ENCODE results near the gene VEGFC.

Gene VEGFC

GRCh38 chr4:176729489-176729888 lies 63.2 kb downstream of the VEGFC start:
- no peak for DNase-seq
- Mint-ChIP-seq H3K4me3 (no peak overlapping the region), H3K27me3 (no peaks in the 10 kb centered on the region), H3K27ac (no peak overlapping the region), H3K4me1 (no peaks in the 10 kb centered on the region), H3K9me3 (no peaks in the 10 kb centered on the region), H3K36me3 (no peaks in the 10 kb centered on the region)
- CTCF ChIA-PET, result no interaction called here

DNA sequence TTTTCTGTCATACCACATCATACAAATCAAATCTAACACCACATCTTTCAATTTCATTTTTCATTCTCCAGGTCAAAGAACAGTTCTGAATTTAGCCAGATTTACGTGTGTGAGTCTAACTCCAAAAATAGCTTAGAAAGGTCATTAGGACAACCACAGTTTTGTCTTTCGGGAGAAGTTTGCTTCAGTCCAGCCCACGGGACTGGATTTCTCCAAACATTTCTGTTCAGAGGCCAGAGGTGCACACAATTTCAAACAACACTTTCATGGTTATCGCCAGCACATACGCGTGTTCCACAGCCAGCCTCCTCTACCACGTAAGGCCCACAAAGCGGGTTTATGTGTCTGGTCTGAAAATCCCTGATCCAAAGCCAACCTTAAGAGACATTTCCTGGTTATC lies 65.9 kb downstream of the VEGFC start:
- no peak overlapping the region for H3K27ac Mint-ChIP-seq
- no peak for DNase-seq
- H3K9me3 Mint-ChIP-seq, result no peaks in the 10 kb centered on the region
- CTCF ChIA-PET, result no interaction called here
- no peaks in the 10 kb centered on the region for H3K27me3 Mint-ChIP-seq
- no peak overlapping the region for H3K4me3 Mint-ChIP-seq
- no peaks in the 10 kb centered on the region for H3K36me3 Mint-ChIP-seq
- H3K4me1 Mint-ChIP-seq, result no peaks in the 10 kb centered on the region

- Mint-ChIP-seq H3K27me3 (no peaks in the 10 kb centered on the region), H3K36me3 (no peaks in the 10 kb centered on the region), H3K4me1 (no peaks in the 10 kb centered on the region), H3K9me3 (no peaks in the 10 kb centered on the region), H3K27ac (no peak overlapping the region), H3K4me3 (no peak overlapping the region)
- no peak for DNase-seq
- CTCF ChIA-PET, result no interaction called here
Observed at GRCh38 chr4:176721459-176721858, 71.3 kb downstream of the VEGFC start.

- Mint-ChIP-seq H3K9me3 (no peaks in the 10 kb centered on the region), H3K4me1 (no peaks in the 10 kb centered on the region), H3K27me3 (no peaks in the 10 kb centered on the region), H3K4me3 (no peak overlapping the region), H3K36me3 (no peaks in the 10 kb centered on the region), H3K27ac (no peak overlapping the region)
- CTCF ChIA-PET, result no interaction called here
- DNase-seq, result no peak
Observed at GRCh38 chr4:176718881-176719280, 73.8 kb downstream of the VEGFC start.

GRCh38 chr4:176717237-176717636 lies 75.5 kb downstream of the VEGFC start:
- DNase-seq, result no peak
- Mint-ChIP-seq H3K9me3 (no peaks in the 10 kb centered on the region), H3K4me3 (no peak overlapping the region), H3K36me3 (no peaks in the 10 kb centered on the region), H3K27me3 (no peaks in the 10 kb centered on the region), H3K4me1 (no peaks in the 10 kb centered on the region), H3K27ac (no peak overlapping the region)
- CTCF ChIA-PET, result no interaction called here

GRCh38 chr4:176709417-176709816 lies 83.3 kb downstream of the VEGFC start:
- Mint-ChIP-seq H3K9me3 (no peaks in the 10 kb centered on the region), H3K27me3 (no peaks in the 10 kb centered on the region), H3K36me3 (no peaks in the 10 kb centered on the region), H3K4me3 (no peak overlapping the region), H3K4me1 (no peaks in the 10 kb centered on the region), H3K27ac (no peak overlapping the region)
- no peak for DNase-seq
- CTCF ChIA-PET, result no interaction called here

DNA sequence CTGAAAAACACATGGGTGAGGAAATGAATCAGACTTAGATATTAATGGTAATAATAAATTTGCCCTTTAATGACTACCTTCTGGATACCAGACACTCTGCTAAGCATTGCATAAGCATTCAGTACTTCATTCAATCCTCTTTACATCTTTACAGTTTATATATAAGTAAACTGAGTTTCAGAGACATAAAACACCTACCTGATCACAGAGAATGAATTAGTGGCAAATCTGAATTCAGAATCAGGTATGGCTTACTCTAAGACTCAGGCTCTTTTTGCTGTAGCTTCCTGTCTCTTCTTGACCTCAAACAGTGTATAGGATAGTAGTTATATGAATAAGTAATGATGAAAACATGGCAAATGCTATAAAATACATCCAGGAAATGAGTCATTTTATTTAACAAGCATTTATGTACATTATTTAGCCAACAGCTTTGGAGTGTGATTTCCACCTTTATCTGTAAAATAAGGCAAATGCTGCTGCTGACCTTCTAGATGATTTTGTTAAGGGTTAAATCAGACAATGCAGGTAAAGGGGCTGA lies 83.9 kb downstream of the VEGFC start:
- no peaks in the 10 kb centered on the region for H3K36me3 Mint-ChIP-seq
- no peak overlapping the region for H3K27ac Mint-ChIP-seq
- CTCF ChIA-PET, result no interaction called here
- no peaks in the 10 kb centered on the region for H3K27me3 Mint-ChIP-seq
- no peaks in the 10 kb centered on the region for H3K9me3 Mint-ChIP-seq
- DNase-seq, result no peak
- no peak overlapping the region for H3K4me3 Mint-ChIP-seq
- H3K4me1 Mint-ChIP-seq, result no peaks in the 10 kb centered on the region

GRCh38 chr4:176690716-176691115 lies 102.0 kb downstream of the VEGFC start:
- Mint-ChIP-seq H3K27ac (no peak overlapping the region), H3K4me1 (no peaks in the 10 kb centered on the region)

DNA sequence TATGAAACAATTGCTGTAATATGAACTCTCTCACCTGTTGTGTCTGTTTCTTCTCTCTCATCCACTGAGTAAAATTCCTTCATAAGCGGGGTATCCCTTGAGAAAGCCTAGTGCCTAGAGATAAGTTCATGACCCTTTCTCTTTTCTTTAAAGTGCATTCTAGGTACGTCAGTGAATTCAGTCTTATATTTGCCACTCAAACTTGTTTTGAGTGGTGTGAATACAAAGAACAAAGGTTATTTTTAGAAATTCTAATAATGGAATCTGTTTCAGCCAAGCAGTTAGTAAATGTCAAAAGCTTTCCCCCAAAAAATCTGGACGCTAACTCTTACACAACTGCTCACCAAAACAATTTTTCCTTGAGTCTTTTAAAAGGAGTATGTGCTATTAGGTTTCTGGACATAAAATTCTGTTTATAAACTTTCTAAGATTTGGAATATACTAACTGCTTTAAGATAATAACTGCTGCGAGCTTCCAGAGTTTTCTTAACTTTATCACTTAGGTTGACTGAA lies 112.0 kb downstream of the VEGFC start:
- Mint-ChIP-seq H3K27ac (no peak overlapping the region), H3K27me3 (no peaks in the 10 kb centered on the region), H3K4me1 (no peaks in the 10 kb centered on the region), H3K9me3 (no peaks in the 10 kb centered on the region), H3K4me3 (no peak overlapping the region), H3K36me3 (no peaks in the 10 kb centered on the region)
- no peak for DNase-seq
- CTCF ChIA-PET, result no interaction called here

More at GRCh38 chr4:176690716-176691115, 102.0 kb downstream of the VEGFC start:
- Mint-ChIP-seq H3K36me3 (no peaks in the 10 kb centered on the region), H3K27me3 (no peaks in the 10 kb centered on the region), H3K4me3 (no peak overlapping the region), H3K9me3 (no peaks in the 10 kb centered on the region)
- CTCF ChIA-PET, result no interaction called here
- no peak for DNase-seq

GRCh38 chr4:176676901-176677300 lies 115.8 kb downstream of the VEGFC start:
- CTCF ChIA-PET, result no interaction called here
- no peak overlapping the region for H3K4me3 Mint-ChIP-seq
- H3K36me3 Mint-ChIP-seq, result no peaks in the 10 kb centered on the region
- no peaks in the 10 kb centered on the region for H3K27me3 Mint-ChIP-seq
- H3K27ac Mint-ChIP-seq, result no peak overlapping the region
- H3K4me1 Mint-ChIP-seq, result no peaks in the 10 kb centered on the region
- DNase-seq, result no peak
- H3K9me3 Mint-ChIP-seq, result no peaks in the 10 kb centered on the region

DNA sequence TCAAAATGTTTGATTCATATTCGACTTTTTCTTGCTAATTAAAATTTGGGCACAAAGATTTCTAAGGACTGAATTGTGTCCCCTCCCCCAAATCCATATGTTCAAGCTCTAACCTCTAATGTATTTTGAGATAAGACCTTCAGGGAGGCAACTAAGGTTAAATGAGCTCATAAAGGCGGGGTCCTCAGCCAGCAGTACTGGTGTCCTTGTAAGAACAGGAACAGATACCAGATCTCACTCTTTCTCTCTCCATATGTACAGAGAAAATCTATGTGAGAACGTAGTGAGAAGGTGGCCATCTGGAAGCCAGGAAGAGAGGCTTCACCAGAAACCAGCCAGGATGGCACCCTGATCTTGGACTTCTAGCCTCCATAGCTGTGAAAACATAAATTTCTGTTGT lies 116.9 kb downstream of the VEGFC start:
- CTCF ChIA-PET, result no interaction called here
- H3K4me3 Mint-ChIP-seq, result no peak overlapping the region
- no peaks in the 10 kb centered on the region for H3K36me3 Mint-ChIP-seq
- H3K27ac Mint-ChIP-seq, result no peak overlapping the region
- no peaks in the 10 kb centered on the region for H3K9me3 Mint-ChIP-seq
- no peaks in the 10 kb centered on the region for H3K4me1 Mint-ChIP-seq
- no peak for DNase-seq
- H3K27me3 Mint-ChIP-seq, result no peaks in the 10 kb centered on the region

GRCh38 chr4:176671532-176671931 lies 121.2 kb downstream of the VEGFC start:
- Mint-ChIP-seq H3K4me1 (no peaks in the 10 kb centered on the region), H3K27me3 (no peaks in the 10 kb centered on the region), H3K27ac (no peak overlapping the region), H3K36me3 (no peaks in the 10 kb centered on the region), H3K9me3 (no peaks in the 10 kb centered on the region), H3K4me3 (no peak overlapping the region)
- CTCF ChIA-PET, result no interaction called here
- DNase-seq, result no peak

DNA sequence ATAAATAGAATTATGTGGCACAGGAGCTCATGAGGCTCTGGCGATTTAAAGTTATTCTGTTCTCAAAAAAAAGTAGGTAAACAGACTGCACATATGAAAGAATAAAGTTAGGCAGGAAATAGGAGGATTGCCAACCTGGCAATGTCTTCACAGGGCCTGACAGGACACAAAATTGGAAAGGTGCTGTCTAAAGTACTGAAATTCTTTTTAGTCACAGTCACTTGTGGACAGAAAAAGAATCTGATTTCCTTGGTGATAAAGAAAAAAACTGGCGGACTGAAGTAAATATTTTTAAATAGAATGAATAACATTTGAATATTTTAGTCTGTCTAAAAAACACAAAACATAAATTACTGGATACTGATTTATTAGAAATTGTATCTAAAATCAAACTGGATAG lies 124.4 kb downstream of the VEGFC start:
- Mint-ChIP-seq H3K36me3 (no peaks in the 10 kb centered on the region), H3K4me1 (no peaks in the 10 kb centered on the region), H3K9me3 (no peaks in the 10 kb centered on the region), H3K27me3 (no peaks in the 10 kb centered on the region), H3K27ac (no peak overlapping the region), H3K4me3 (no peak overlapping the region)
- CTCF ChIA-PET, result no interaction called here
- no peak for DNase-seq

DNA sequence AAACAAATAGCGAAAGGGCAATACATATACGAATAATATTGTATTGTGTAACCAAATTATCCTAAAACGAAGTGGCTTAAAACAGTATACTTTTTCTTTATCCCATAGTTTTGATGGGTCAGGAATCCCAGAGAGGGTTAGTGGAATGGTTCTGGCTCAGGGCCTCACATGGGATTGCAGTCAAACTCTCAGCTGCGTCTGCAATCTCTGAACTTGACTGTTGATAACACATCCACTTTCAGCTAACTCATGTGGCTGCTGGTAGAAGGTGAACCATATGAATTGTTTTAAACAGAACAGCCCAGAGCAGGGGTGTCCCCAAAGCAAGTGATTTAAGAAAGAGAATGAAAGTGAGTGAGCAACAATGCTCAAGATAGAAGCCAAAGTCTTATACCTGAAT lies 127.8 kb downstream of the VEGFC start:
- H3K4me3 Mint-ChIP-seq, result no peak overlapping the region
- H3K27me3 Mint-ChIP-seq, result no peaks in the 10 kb centered on the region
- no peaks in the 10 kb centered on the region for H3K36me3 Mint-ChIP-seq
- CTCF ChIA-PET, result no interaction called here
- H3K9me3 Mint-ChIP-seq, result no peaks in the 10 kb centered on the region
- H3K4me1 Mint-ChIP-seq, result no peaks in the 10 kb centered on the region
- no peak for DNase-seq
- no peak overlapping the region for H3K27ac Mint-ChIP-seq

- Mint-ChIP-seq H3K36me3 (no peaks in the 10 kb centered on the region), H3K9me3 (peaks cover 2% of the 10 kb centered on the region), H3K27ac (no peak overlapping the region), H3K4me3 (no peak overlapping the region), H3K4me1 (no peaks in the 10 kb centered on the region), H3K27me3 (no peaks in the 10 kb centered on the region)
- no peak for DNase-seq
- CTCF ChIA-PET, result no interaction called here
Observed at GRCh38 chr4:176660561-176660960, 132.2 kb downstream of the VEGFC start.

- Mint-ChIP-seq H3K27ac (no peak overlapping the region), H3K4me1 (no peaks in the 10 kb centered on the region), H3K36me3 (no peaks in the 10 kb centered on the region), H3K9me3 (peaks cover 2% of the 10 kb centered on the region), H3K4me3 (no peak overlapping the region), H3K27me3 (no peaks in the 10 kb centered on the region)
- DNase-seq, result no peak
- CTCF ChIA-PET, result no interaction called here
Observed at GRCh38 chr4:176656108-176656507, 136.6 kb downstream of the VEGFC start.
